Measurements from ENCODE around the gene KCNK7. TPM values are rescaled to one million over a fixed set of nuclear protein-coding genes. Genes with fewer than 3 reads are reported as not detected.

KCNK7 gene
- total RNA-seq, 1 donor from 2014 or later, result 12.0 TPM

- H3K4me3 ChIP-seq, result no peak overlapping the region
- intact Hi-C loops (cut with DNase I), result no loop called here
- no peak overlapping the region for H3K27ac ChIP-seq
- peaks cover 49% of the 10 kb centered on the region for H3K4me1 ChIP-seq
- no peak for DNase-seq (ENCODE audit: extremely low spot score in 2 of 2)
- TF ChIP-seq, protein P1, sequence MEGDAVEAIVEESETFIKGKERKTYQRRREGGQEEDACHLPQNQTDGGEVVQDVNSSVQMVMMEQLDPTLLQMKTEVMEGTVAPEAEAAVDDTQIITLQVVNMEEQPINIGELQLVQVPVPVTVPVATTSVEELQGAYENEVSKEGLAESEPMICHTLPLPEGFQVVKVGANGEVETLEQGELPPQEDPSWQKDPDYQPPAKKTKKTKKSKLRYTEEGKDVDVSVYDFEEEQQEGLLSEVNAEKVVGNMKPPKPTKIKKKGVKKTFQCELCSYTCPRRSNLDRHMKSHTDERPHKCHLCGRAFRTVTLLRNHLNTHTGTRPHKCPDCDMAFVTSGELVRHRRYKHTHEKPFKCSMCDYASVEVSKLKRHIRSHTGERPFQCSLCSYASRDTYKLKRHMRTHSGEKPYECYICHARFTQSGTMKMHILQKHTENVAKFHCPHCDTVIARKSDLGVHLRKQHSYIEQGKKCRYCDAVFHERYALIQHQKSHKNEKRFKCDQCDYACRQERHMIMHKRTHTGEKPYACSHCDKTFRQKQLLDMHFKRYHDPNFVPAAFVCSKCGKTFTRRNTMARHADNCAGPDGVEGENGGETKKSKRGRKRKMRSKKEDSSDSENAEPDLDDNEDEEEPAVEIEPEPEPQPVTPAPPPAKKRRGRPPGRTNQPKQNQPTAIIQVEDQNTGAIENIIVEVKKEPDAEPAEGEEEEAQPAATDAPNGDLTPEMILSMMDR (IDR thresholded peaks at IDR 0.05), result no peak
- TF ChIP-seq POLR2AphosphoS5 (IDR thresholded peaks at IDR 0.05; ENCODE audit: insufficient read depth in 1 of 2, low read depth in 1 of 2), result no peak
- no peak for TF ChIP-seq POLR2A (IDR thresholded peaks at IDR 0.05)
- no peaks in the 10 kb centered on the region for H3K9me3 ChIP-seq
- H3K36me3 ChIP-seq, result peaks cover 0 to 35% of the 10 kb centered on the region in 2 donors
- no peaks in the 10 kb centered on the region for H3K27me3 ChIP-seq
Observed at GRCh38 chr11:65553301-65554001, 42.1 kb downstream of the KCNK7 start.

DNA sequence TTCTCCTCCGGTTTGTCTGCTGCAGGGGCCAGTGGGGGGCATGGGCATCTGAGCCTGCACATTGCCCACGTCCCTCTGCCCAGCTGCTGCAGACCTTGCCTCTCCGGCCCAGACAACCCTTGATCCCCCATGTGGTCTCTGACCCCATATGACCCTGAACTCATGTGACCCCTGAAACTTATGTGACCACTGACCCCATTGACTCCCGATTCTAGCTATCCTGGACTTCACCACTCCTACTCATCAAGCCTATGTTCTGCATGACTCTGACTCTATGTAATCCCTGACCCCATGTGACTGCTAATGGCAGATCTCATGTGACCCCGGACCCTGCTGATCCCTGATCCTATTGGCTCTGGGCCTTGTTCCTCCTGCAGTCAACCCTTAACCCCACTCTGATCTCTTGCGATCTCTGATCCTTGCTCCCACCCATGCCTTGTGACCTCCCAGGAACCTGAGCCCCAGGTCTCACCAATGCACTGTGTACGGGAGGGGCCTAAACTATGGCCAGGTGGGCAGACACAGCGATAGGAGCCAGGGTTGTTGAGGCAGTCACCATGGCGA, 43.1 kb downstream of the KCNK7 start:
- DNase-seq (ENCODE audit: extremely low spot score in 2 of 2), result no peak
- H3K36me3 ChIP-seq, result peaks cover 0 to 45% of the 10 kb centered on the region in 2 donors
- H3K4me3 ChIP-seq, result no peak overlapping the region
- peaks cover 46% of the 10 kb centered on the region for H3K4me1 ChIP-seq
- H3K27me3 ChIP-seq, result no peaks in the 10 kb centered on the region
- no peaks in the 10 kb centered on the region for H3K9me3 ChIP-seq
- H3K27ac ChIP-seq, result no peak overlapping the region
- TF ChIP-seq, protein P1 (IDR thresholded peaks at IDR 0.05), result no peak
- TF ChIP-seq POLR2A (IDR thresholded peaks at IDR 0.05) (no peak), POLR2AphosphoS5 (IDR thresholded peaks at IDR 0.05; ENCODE audit: insufficient read depth in 1 of 2, low read depth in 1 of 2) (no peak)
- intact Hi-C loops (cut with DNase I), result no loop called here

- no peak for DNase-seq (ENCODE audit: extremely low spot score in 2 of 2)
- Histone ChIP-seq H3K27me3 (no peaks in the 10 kb centered on the region), H3K4me3 (no peak overlapping the region), H3K4me1 (peaks cover 43% of the 10 kb centered on the region), H3K27ac (no peak overlapping the region), H3K36me3 (peaks cover 0 to 49% of the 10 kb centered on the region in 2 donors), H3K9me3 (no peaks in the 10 kb centered on the region)
- TF ChIP-seq, protein P1 (IDR thresholded peaks at IDR 0.05), result no peak
- TF ChIP-seq POLR2A (IDR thresholded peaks at IDR 0.05) (no peak), POLR2AphosphoS5 (IDR thresholded peaks at IDR 0.05; ENCODE audit: insufficient read depth in 1 of 2, low read depth in 1 of 2) (peak in 1 of 2 donors; percentile 23)
- intact Hi-C loops (cut with DNase I), result no loop called here
Observed at GRCh38 chr11:65551572-65552387, 43.8 kb downstream of the KCNK7 start.

DNA sequence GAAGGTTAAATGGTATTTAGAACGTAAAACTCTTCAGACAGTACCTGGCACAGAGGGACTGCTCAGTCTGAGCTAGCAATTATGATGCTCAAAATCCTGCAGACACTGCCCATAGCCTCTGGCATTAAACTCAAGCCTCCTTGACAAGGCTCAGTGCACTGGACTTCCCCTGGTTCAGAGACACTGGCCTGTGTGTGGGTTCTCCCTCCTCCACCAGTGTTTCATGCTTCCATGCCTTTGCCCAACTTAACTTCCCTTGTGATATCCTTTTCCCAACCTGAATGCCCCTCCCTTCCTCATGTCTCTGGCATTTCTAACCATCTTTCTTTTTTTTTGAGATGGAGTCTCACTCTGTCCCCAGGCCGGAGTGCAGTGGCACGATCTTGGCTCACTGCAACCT, 46.5 kb downstream of the KCNK7 start:
- Histone ChIP-seq H3K4me3 (no peak overlapping the region), H3K9me3 (no peaks in the 10 kb centered on the region), H3K27ac (no peak overlapping the region), H3K4me1 (peaks cover 25% of the 10 kb centered on the region), H3K36me3 (peaks cover 0 to 49% of the 10 kb centered on the region in 2 donors), H3K27me3 (no peaks in the 10 kb centered on the region)
- no peak for DNase-seq (ENCODE audit: extremely low spot score in 2 of 2)
- intact Hi-C loops (cut with DNase I), result no loop called here
- TF ChIP-seq POLR2A (IDR thresholded peaks at IDR 0.05), result no peak
- TF ChIP-seq, protein P1 (IDR thresholded peaks at IDR 0.05), result no peak
- no peak for TF ChIP-seq POLR2AphosphoS5 (IDR thresholded peaks at IDR 0.05; ENCODE audit: insufficient read depth in 1 of 2, low read depth in 1 of 2)
